GM04504 (cell line): ENCODE results near the gene ADAMTS15.
A peak's percentile ranks its signal among the peaks of the same experiment; 100 is the strongest.
"Not testable (repeated sequence)": the region's sequence is repeated elsewhere in the genome, so short reads cannot be mapped to it uniquely, and the experiment has no call there.

ENCODE experiments used
- DNase-seq: peaks from one replicate; pipeline ENCODE4 v3.0.0-alpha.2; 2012; ENCODE audit warnings: low read depth

ADAMTS15 gene

DNA sequence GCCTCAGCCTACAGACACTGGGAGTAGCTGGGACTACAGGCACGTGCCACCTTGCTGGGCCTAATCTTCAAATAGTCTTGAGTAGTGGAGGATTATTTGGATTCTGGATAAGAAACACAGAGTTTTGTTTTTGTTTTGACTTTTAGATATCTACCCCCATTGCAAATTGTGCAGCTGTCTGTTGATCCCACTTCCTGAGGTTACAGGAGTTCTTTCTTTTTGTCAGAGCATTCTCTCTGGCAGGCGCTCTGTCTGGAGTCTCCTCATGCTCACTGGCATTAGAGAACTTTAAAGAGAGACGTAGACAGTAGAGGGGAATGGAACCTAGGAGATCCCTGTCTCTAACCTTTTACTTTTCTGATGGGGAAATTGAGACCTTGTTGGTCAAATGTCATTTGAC lies 12.3 kb upstream of the ADAMTS15 start:
- no peak for DNase-seq

- DNase-seq = no peak
Observed at GRCh38 chr11:130437848-130438247, 10.6 kb upstream of the ADAMTS15 start.

- not testable (repeated sequence) for DNase-seq
Observed at GRCh38 chr11:130438401-130439159, 9.9 kb upstream of the ADAMTS15 start.

GRCh38 chr11:130439160-130439519 lies 9.3 kb upstream of the ADAMTS15 start:
- DNase-seq = no peak

DNA sequence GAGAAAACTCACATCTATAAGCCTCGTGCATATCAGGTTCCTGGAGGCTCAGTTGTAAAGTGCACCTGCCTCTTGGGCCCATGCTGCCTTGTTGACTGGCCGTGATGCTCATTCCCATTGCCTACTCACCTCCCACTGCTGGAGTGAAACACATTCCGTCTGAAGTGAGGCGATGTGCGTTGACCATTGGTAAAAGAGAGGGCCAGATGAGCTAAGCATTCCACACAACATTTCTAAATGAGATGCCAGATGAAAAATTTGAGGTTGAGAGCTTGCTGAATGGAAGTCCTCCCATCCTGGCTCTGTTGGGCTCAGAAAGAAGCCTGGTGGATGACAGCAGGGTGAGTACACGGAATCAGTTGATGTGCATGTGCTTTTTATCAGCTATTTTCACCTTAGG lies 8.6 kb upstream of the ADAMTS15 start:
- DNase-seq = no peak

- no peak for DNase-seq
Observed at GRCh38 chr11:130441719-130442118, 6.7 kb upstream of the ADAMTS15 start.

GRCh38 chr11:130442737-130443136 lies 5.7 kb upstream of the ADAMTS15 start:
- DNase-seq = peak; percentile 44

GRCh38 chr11:130445788-130446187 lies 2.7 kb upstream of the ADAMTS15 start:
- DNase-seq = no peak

GRCh38 chr11:130448039-130448415 lies 418 bp upstream of the ADAMTS15 start:
- no peak for DNase-seq

- DNase-seq = no peak
Observed at GRCh38 chr11:130449310-130449990, 1.0 kb downstream of the ADAMTS15 start.

DNA sequence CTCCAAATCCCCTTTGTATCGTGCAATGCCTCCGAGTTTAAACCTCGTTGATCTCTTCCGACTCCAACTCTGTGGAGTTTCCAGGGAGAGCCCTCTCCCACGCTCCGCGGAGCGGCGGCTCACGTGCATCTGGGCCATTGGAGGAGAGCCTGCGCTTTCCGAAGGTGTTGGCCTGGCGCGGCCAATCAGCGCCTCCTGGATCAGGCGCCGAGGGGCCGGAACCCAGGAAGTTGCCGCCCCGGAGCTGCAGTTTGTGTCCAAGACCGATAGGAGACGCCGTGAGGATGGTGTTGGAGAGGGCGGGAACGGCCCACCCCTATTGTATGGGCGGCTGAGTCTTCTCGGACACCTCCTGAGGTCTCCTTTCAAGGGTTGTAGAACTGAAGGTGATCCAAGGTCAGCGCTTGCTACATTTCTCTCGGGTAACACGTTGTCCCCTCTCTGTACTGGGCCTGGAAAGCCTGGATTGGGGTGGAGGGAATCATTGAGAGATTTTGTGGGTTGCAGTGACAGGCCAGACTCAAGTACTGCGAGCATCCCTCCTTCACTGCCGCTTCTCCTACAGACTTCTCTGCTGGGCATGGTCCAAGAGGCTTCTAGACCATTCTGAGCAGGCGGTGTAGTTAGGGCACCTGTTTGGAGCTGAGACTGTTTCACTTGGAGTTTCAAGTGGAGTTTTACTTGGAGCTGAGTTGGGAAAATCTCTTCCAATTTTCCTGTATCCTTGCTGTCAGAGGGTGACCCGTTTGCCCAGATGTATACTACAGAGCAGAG lies 1.7 kb downstream of the ADAMTS15 start:
- no peak for DNase-seq

DNA sequence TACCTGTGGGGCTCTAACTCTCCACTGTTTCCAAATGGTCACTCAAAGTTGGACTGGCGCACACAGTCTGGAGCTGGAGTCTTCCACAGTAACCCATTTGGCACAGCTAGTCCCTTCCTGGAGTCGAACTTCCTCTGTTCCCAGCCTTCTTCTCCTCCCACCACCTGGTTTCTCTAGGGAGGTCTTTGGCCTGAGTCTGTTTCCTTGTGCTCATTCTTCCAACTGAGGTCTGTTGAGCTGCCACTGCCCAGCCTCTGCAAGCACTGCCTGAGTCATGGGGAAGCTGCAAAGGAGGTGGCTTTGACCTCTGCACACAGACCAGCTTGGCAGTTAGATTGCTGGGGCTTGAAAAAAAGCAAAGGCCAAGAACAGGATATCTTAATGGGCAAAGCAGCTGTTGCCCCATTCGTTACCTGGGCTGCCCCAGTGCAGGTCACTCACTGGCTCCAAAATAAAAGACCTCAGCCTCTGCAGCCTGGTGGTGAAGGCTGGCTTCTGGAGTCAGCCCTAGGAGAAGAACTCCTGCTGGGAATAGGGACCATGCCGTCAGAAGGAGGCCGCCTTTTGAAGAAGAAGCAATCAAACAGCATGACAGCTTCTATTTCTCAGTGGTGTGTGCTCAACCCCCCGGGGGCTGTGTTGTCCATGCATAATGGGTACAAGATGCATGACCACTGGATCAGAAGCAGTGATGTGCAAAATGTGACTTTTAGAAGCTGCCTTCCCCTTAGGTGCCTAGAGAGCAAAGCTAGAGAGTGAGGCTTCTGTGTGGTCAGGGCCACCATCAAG lies 3.0 kb downstream of the ADAMTS15 start:
- no peak for DNase-seq

- DNase-seq = no peak
Observed at GRCh38 chr11:130452176-130452575, 3.7 kb downstream of the ADAMTS15 start.

DNA sequence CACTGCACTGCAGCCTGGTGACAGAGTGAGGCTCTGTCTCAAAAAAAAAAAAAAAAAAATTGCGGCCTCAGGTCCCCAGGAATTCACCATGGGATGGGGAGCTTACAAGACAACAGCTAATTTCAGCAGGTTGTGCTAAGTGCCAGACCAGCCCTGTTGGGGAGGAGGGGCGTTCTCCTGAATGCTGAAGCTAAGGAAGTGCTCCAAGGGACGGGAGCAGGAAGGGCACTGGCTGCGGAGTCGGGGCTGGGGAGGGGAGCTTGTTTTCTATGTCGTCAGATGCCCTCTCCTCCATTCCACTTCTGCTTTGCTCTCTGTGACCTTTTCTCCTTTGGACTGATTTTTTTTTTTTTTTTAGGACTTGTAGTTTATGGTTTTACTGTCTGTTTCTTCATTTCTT lies 4.5 kb downstream of the ADAMTS15 start:
- no peak for DNase-seq

DNA sequence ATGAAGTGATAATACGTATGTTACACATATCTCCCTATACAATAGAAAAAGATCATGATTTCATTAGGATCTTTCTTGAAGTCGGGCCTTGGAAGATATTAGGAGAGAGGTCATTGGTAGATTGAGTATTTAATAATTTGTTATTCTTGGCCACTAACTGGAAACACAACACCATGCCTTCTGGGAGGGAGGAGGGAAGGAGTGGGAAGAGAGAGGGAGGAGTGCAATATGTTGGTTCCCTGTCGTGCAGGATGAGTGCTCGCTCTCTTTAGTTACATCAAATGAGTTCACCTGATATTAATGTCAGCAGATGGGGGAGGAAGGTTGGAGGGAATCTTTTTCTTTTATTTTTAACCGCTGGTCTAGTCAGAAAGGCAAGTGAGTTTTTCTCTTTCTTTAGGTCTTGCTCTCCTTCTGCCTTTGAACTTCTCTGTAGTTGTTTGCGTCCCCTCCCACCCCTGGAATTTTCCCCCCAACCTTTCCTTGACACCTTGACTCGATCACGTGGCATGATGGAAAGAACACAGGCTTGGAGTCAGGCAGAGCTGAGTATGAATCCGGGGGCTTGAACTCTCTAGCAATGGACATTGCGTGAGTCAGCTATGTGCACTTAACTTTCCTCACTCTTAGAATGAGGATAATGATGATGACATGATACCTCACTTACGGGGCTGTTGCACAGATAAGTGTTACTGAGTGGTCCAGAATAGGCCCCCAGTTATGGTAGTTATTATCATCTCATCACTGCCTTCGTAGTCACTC lies 6.2 kb downstream of the ADAMTS15 start:
- DNase-seq = no peak

DNA sequence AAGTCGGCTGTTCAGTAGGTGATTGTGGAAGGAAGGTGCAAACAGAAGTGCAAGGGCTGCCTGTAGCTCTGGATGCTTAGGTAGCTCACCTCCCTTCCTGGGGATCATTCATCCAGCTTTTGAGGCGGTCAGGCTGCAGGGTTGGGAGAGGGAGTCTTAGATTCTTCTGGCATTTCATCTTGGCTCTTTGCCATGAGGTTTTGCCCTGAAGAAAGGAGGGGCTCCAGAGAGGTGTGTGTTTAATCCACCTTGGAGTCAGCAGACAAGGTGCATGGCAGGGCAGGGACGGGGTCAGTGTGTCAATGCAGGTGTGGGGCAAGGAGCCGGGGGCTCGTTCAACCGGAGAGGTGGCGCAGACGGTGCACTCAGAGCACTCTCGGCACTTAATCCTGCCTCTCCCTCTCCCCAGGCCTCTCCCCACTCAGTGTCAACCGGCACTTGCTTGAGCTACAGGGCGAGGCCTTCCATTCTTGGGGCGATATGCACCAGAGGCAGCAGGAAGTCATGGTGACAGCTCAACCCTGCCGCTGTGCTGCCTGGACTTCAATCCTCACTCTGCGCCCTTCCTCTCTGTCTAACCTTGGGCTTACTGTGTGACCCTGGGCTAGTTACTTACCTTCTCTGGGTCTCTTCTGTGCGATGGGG lies 7.2 kb downstream of the ADAMTS15 start:
- no peak for DNase-seq

GRCh38 chr11:130456286-130456685 lies 7.8 kb downstream of the ADAMTS15 start:
- DNase-seq = no peak

DNA sequence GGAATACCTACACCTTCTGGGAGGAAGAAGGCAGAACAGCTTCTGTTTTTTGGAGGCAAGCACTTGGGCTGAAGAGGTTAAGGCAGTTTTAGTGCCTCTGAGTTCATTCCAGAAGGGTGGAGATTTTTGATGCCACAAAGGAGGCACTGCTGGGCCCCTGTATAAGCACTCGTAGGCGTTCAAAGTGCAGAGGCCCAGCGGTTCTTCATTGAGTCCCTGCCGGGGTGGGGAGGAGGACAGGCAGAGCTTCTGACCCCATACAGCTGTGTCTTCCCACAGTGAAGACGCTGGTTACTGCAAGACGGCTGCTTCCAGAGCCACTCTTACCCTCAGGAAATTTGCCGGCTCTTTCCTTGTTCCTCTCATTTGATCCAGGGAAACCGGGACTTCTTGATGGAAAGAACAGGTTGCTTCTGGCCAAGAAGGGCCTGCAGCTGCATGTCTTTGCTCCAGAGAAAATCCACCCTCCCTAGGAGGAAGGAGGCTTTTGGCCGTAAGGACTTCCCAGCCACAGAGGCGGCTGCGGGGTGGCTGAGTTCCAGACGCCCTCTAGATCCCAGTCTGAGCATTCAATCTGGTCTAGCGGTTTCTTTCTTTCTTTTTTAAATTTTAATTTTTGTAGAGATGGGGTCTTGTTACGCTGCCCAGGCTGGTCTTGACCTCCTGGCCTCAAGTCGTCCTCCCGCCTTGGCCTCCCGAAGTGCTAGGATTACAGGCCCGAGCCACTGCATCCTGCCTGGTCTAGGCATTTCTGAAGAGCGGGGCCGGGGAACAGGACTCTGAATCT lies 9.4 kb downstream of the ADAMTS15 start:
- no peak for DNase-seq

DNA sequence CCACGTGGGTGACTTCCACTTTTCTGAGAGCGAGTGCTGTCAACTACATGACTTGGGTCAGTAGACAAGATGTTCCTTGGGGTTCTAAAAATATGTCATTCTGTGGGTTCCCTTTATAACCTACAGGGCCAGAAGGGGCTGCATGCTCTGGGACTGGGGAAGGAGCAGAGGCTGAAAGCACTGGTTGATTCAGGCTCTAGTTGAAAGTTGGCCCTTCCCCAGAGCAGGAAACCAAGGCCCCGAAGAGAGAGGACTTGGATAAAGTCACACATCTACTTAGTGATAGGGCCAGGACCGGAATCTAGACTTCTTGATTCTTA lies 9.9 kb downstream of the ADAMTS15 start:
- no peak for DNase-seq

- DNase-seq = no peak
Observed at GRCh38 chr11:130459521-130459920, 11.1 kb downstream of the ADAMTS15 start.
